ENCODE results near the gene MAP2K6.
A peak's percentile ranks its signal among the peaks of the same experiment; 100 is the strongest.

Gene MAP2K6

DNA sequence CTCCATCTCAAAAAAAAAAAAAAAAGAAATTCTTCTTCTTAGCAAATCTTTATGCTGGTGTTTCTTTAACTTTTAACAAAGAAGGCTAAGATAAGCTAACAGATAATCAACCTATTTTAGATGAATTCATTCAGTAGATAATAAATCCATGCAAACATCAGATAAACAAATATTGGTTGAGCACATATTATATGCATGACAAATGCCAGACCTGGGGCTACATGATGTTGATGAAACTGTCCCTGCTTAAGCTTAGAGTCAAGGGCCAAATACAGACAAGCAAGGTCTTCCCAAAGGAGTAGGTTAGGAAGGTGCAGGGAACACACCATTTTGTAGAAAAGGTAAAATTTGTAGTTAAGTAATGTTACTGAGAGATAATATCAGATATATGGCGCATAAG lies 6.7 kb upstream of the MAP2K6 start:
- H3K4me1 ChIP-seq (ENCODE audit: control insufficient read depth, insufficient read depth, low read length), result peaks cover 9% of the 10 kb centered on the region
- no peak overlapping the region for H3K9ac ChIP-seq (ENCODE audit: low read length)
- peaks cover 2% of the 10 kb centered on the region for H3K9me3 ChIP-seq (ENCODE audit: control insufficient read depth, low read length)
- H3K4me3 ChIP-seq (ENCODE audit: low read length), result no peak overlapping the region
- no peak for DNase-seq (ENCODE audit: low read depth)
- no peaks in the 10 kb centered on the region for H3K36me3 ChIP-seq (ENCODE audit: control insufficient read depth, insufficient read depth, low read length, severe bottlenecking)
- no peaks in the 10 kb centered on the region for H3K27me3 ChIP-seq (replicated peaks; ENCODE audit: control insufficient read depth, insufficient read depth, low read length)

GRCh38 chr17:69410671-69411070 lies 3.8 kb upstream of the MAP2K6 start:
- Histone ChIP-seq H3K4me3 (ENCODE audit: low read length) (no peak overlapping the region), H3K27me3 (replicated peaks; ENCODE audit: control insufficient read depth, insufficient read depth, low read length) (no peaks in the 10 kb centered on the region), H3K9me3 (ENCODE audit: control insufficient read depth, low read length) (peaks cover 2% of the 10 kb centered on the region), H3K36me3 (ENCODE audit: control insufficient read depth, insufficient read depth, low read length, severe bottlenecking) (no peaks in the 10 kb centered on the region), H3K4me1 (ENCODE audit: control insufficient read depth, insufficient read depth, low read length) (peaks cover 19% of the 10 kb centered on the region), H3K9ac (ENCODE audit: low read length) (no peak overlapping the region)
- DNase-seq (ENCODE audit: low read depth), result no peak

GRCh38 chr17:69411766-69412165 lies 2.7 kb upstream of the MAP2K6 start:
- Histone ChIP-seq H3K9me3 (ENCODE audit: control insufficient read depth, low read length) (peaks cover 2% of the 10 kb centered on the region), H3K9ac (ENCODE audit: low read length) (no peak overlapping the region), H3K36me3 (ENCODE audit: control insufficient read depth, insufficient read depth, low read length, severe bottlenecking) (no peaks in the 10 kb centered on the region), H3K4me3 (ENCODE audit: low read length) (no peak overlapping the region), H3K27me3 (replicated peaks; ENCODE audit: control insufficient read depth, insufficient read depth, low read length) (no peaks in the 10 kb centered on the region), H3K4me1 (ENCODE audit: control insufficient read depth, insufficient read depth, low read length) (peaks cover 16% of the 10 kb centered on the region)
- no peak for DNase-seq (ENCODE audit: low read depth)

- Histone ChIP-seq H3K36me3 (ENCODE audit: control insufficient read depth, insufficient read depth, low read length, severe bottlenecking) (no peaks in the 10 kb centered on the region), H3K4me1 (ENCODE audit: control insufficient read depth, insufficient read depth, low read length) (peaks cover 11% of the 10 kb centered on the region), H3K9ac (ENCODE audit: low read length) (no peak overlapping the region), H3K9me3 (ENCODE audit: control insufficient read depth, low read length) (peaks cover 2% of the 10 kb centered on the region), H3K27me3 (replicated peaks; ENCODE audit: control insufficient read depth, insufficient read depth, low read length) (no peaks in the 10 kb centered on the region), H3K4me3 (ENCODE audit: low read length) (no peak overlapping the region)
- no peak for DNase-seq (ENCODE audit: low read depth)
Measured at GRCh38 chr17:69412251-69412671, 2.2 kb upstream of the MAP2K6 start.

DNA sequence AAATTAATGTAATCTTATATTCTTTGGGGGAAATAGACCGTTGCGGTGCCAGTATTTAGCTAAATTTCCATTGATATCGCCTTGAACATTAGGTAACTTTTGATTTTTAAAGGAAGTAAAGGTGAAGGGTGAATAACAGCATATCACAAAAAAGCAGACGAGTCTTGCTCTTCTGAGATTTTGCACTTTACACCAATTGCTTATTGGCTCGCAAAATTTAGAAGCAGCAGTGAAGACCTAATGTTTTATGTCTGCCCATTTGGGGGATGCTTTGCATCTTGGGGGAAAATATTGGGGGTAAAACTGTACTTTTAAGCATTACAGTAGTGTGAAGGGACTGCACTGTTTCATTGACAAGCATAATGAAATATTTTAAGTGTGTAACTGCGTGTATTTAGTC lies 934 bp downstream of the MAP2K6 start:
- Histone ChIP-seq H3K9ac (ENCODE audit: low read length) (peak overlapping the region; percentile 80), H3K4me1 (ENCODE audit: control insufficient read depth, insufficient read depth, low read length) (peaks cover 10% of the 10 kb centered on the region), H3K9me3 (ENCODE audit: control insufficient read depth, low read length) (peaks cover 2% of the 10 kb centered on the region), H3K27me3 (replicated peaks; ENCODE audit: control insufficient read depth, insufficient read depth, low read length) (no peaks in the 10 kb centered on the region), H3K36me3 (ENCODE audit: control insufficient read depth, insufficient read depth, low read length, severe bottlenecking) (no peaks in the 10 kb centered on the region), H3K4me3 (ENCODE audit: low read length) (peak overlapping the region; percentile 82)
- no peak for DNase-seq (ENCODE audit: low read depth)

GRCh38 chr17:69417545-69418483 lies 3.3 kb downstream of the MAP2K6 start:
- no peak overlapping the region for H3K4me3 ChIP-seq (ENCODE audit: low read length)
- no peaks in the 10 kb centered on the region for H3K36me3 ChIP-seq (ENCODE audit: control insufficient read depth, insufficient read depth, low read length, severe bottlenecking)
- H3K4me1 ChIP-seq (ENCODE audit: control insufficient read depth, insufficient read depth, low read length), result peaks cover 10% of the 10 kb centered on the region

GRCh38 chr17:69418535-69418934 lies 4.0 kb downstream of the MAP2K6 start:
- Histone ChIP-seq H3K9me3 (ENCODE audit: control insufficient read depth, low read length) (no peaks in the 10 kb centered on the region), H3K4me3 (ENCODE audit: low read length) (no peak overlapping the region), H3K27me3 (replicated peaks; ENCODE audit: control insufficient read depth, insufficient read depth, low read length) (no peaks in the 10 kb centered on the region), H3K4me1 (ENCODE audit: control insufficient read depth, insufficient read depth, low read length) (peaks cover 10% of the 10 kb centered on the region), H3K36me3 (ENCODE audit: control insufficient read depth, insufficient read depth, low read length, severe bottlenecking) (no peaks in the 10 kb centered on the region), H3K9ac (ENCODE audit: low read length) (no peak overlapping the region)
- DNase-seq (ENCODE audit: low read depth), result peak; percentile 23

More at GRCh38 chr17:69417545-69418483, 3.3 kb downstream of the MAP2K6 start:
- no peak overlapping the region for H3K9ac ChIP-seq (ENCODE audit: low read length)
- H3K9me3 ChIP-seq (ENCODE audit: control insufficient read depth, low read length), result no peaks in the 10 kb centered on the region
- H3K27me3 ChIP-seq (replicated peaks; ENCODE audit: control insufficient read depth, insufficient read depth, low read length), result no peaks in the 10 kb centered on the region
- peak; percentile 41 for DNase-seq (ENCODE audit: low read depth)

GRCh38 chr17:69423450-69423849 lies 9.0 kb downstream of the MAP2K6 start:
- H3K27me3 ChIP-seq (replicated peaks; ENCODE audit: control insufficient read depth, insufficient read depth, low read length), result no peaks in the 10 kb centered on the region
- H3K9me3 ChIP-seq (ENCODE audit: control insufficient read depth, low read length), result no peaks in the 10 kb centered on the region
- H3K9ac ChIP-seq (ENCODE audit: low read length), result no peak overlapping the region
- no peak for DNase-seq (ENCODE audit: low read depth)
- H3K36me3 ChIP-seq (ENCODE audit: control insufficient read depth, insufficient read depth, low read length, severe bottlenecking), result no peaks in the 10 kb centered on the region
- no peak overlapping the region for H3K4me3 ChIP-seq (ENCODE audit: low read length)
- no peaks in the 10 kb centered on the region for H3K4me1 ChIP-seq (ENCODE audit: control insufficient read depth, insufficient read depth, low read length)

DNA sequence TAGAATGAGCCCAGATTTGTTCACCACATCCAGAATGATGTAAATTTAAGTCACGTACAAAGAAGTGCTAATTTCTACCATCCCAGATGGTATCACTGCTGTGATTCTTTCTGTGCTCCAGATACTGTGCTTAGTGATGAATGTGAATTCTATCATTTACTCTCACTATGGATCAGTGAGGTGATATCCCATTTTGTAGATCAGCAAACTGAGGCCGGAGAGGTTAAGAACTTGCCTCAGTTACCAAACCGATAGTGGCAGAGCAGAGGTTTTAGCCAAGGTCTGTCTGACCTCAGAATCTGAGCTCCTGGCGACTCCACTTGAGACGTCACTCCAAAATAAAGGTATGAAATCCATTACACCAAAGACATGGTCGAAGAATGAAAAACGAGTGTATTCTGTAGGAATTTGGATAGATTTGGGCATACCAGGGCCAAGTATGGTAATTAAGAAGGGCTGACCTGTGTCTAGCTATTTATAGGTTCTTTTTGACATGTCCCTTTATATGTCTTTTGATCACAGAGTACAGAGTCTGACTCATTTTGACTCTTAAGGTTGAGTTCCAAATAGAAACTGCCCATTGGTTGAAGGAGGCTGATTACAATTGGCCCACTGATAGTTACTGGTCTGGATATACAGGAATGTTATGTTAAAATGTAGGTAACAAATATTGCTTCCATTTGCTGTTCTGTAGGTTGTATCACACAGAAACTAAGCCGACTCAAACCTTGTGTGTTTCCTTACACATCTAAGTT lies 10.0 kb downstream of the MAP2K6 start:
- no peaks in the 10 kb centered on the region for H3K4me1 ChIP-seq (ENCODE audit: control insufficient read depth, insufficient read depth, low read length)
- H3K9ac ChIP-seq (ENCODE audit: low read length), result no peak overlapping the region
- no peak for DNase-seq (ENCODE audit: low read depth)
- H3K36me3 ChIP-seq (ENCODE audit: control insufficient read depth, insufficient read depth, low read length, severe bottlenecking), result no peaks in the 10 kb centered on the region
- H3K9me3 ChIP-seq (ENCODE audit: control insufficient read depth, low read length), result no peaks in the 10 kb centered on the region
- H3K4me3 ChIP-seq (ENCODE audit: low read length), result no peak overlapping the region
- H3K27me3 ChIP-seq (replicated peaks; ENCODE audit: control insufficient read depth, insufficient read depth, low read length), result no peaks in the 10 kb centered on the region

DNA sequence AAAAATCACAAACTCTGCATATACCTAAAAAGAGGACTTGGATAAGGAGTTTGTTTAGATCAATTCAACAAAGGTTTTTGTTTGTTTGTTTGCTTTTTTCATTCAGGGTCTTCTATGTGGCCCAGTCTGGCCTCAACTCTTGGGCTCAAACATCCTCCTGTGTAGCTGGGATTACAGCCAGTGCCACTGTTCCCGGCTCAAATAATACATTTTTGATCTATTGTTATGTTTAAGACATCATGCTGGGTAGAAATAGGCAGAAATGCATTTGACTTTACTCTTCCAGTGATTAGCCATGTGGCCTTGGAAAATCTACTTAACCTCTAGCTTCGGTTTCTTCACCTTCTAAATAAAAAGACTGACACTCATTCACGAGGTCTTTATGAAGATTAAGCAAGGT lies 11.5 kb downstream of the MAP2K6 start:
- H3K36me3 ChIP-seq (ENCODE audit: control insufficient read depth, insufficient read depth, low read length, severe bottlenecking), result no peaks in the 10 kb centered on the region
- no peak overlapping the region for H3K4me3 ChIP-seq (ENCODE audit: low read length)
- H3K9ac ChIP-seq (ENCODE audit: low read length), result no peak overlapping the region
- no peaks in the 10 kb centered on the region for H3K27me3 ChIP-seq (replicated peaks; ENCODE audit: control insufficient read depth, insufficient read depth, low read length)
- no peaks in the 10 kb centered on the region for H3K9me3 ChIP-seq (ENCODE audit: control insufficient read depth, low read length)
- H3K4me1 ChIP-seq (ENCODE audit: control insufficient read depth, insufficient read depth, low read length), result no peaks in the 10 kb centered on the region
- DNase-seq (ENCODE audit: low read depth), result no peak

DNA sequence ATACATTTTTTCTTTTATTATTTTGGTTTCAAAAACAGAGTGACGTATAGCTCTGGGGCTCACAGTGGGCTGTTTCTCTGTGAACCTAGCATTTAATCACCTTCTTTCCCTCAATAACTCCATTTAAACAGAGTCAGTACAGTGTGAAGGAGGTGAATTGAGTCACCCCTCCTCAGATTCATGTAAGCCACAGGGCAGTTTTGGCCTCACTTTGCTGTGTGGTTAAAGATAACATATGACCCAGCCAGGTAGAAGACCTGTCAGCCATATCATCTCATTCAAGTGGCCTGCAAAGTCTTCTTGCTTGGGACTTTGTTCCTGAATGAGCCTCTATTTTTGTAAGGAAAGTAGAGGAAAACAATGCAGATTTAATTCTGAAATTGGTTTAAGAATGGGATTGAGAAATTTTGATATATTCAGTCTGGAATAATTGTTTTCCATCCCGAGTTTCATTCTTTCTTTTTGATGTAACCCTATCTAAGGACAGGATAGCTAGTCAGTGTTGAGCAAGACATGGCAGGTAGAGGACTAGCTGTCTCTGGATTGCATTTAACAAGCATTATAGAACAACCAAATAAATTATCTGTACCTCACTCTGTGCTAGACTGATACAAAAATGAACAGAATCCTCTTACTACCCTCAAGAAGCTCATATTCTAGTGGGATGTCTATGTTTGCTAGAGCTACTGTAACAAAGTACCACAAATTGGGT lies 13.1 kb downstream of the MAP2K6 start:
- no peak overlapping the region for H3K4me3 ChIP-seq (ENCODE audit: low read length)
- no peaks in the 10 kb centered on the region for H3K36me3 ChIP-seq (ENCODE audit: control insufficient read depth, insufficient read depth, low read length, severe bottlenecking)
- no peaks in the 10 kb centered on the region for H3K27me3 ChIP-seq (replicated peaks; ENCODE audit: control insufficient read depth, insufficient read depth, low read length)
- DNase-seq (ENCODE audit: low read depth), result no peak
- no peaks in the 10 kb centered on the region for H3K4me1 ChIP-seq (ENCODE audit: control insufficient read depth, insufficient read depth, low read length)
- H3K9me3 ChIP-seq (ENCODE audit: control insufficient read depth, low read length), result no peaks in the 10 kb centered on the region
- no peak overlapping the region for H3K9ac ChIP-seq (ENCODE audit: low read length)
